SU-DHL-6 (cell line): ENCODE results near the gene IRX6.

ENCODE experiments used
- CTCF ChIP-seq: fragments of 200-600 bp; sonication (generic); IDR thresholded peaks from one replicate; pipeline ENCODE4 v1.5.1; 2017; ENCODE audit warnings: antibody characterized with exemption, mild to moderate bottlenecking, low read length, moderate library complexity; ENCODE audit not compliant: insufficient read depth, poor library complexity, severe bottlenecking
- EZH2phosphoT487 ChIP-seq: fragments of 200-600 bp; sonication (generic), shearing (Covaris generic); conservative IDR thresholded peaks from 2 replicates; pipeline ENCODE4 v1.6.1; 2018; ENCODE audit warnings: mild to moderate bottlenecking, antibody characterized with exemption, low read length, moderate library complexity, mixed read lengths

DNA sequence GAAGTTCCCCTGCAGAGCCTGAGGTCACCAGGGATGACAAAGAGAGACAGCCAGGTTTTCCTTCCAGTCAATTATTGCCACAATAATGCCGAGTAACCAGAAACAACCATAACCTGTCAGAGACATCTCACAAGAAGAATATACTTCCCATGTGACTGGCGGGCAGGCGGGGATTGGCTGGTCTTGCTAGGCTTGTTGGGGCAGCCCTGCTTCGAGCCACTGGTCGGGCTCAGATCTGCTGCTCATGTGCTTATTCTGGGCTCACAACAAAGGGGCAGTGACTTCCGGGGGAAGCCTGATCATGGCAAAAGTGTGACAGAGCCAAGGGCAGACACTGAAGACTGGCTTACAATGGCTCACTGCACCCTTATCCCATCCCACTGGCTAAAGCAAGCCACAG, 48.1 kb upstream of the IRX6 start:
- no peak for TF ChIP-seq CTCF
- TF ChIP-seq EZH2phosphoT487 = no peak
